Urinary bladder (tissue), 4 donors: ENCODE results near the gene RDH5. TPM values are rescaled to one million over a fixed set of nuclear protein-coding genes. Genes with fewer than 3 reads are reported as not detected.

ENCODE experiments used
- DNase-seq: peaks from one replicate; pipeline ENCODE4 v3.0.0-alpha.2; 2015; ENCODE audit errors: extremely low spot score
- H3K27ac ChIP-seq: one replicate; pipeline ENCODE4 v1.5.1; 2013; ENCODE audit warnings: low read depth, mild to moderate bottlenecking, moderate library complexity
- H3K36me3 ChIP-seq: one replicate; pipeline ENCODE4 v1.6.1; 2013; ENCODE audit warnings: mild to moderate bottlenecking, moderate library complexity; ENCODE audit not compliant: insufficient read depth
- H3K4me1 ChIP-seq: one replicate; pipeline ENCODE4 v1.6.1; 2013; ENCODE audit warnings: mild to moderate bottlenecking, moderate library complexity; ENCODE audit not compliant: insufficient read depth
- H3K4me3 ChIP-seq: one replicate; pipeline ENCODE4 v1.5.1; 2013; ENCODE audit warnings: low read depth, low read length
- WGBS: extraction: QIAGEN DNeasy Blood & Tissue Kit; methylation state at CpG from one replicate; pipeline ENCODE4 v1.1.7; 2013; 5-methylcytosine and 5-hydroxymethylcytosine counted together
- polyA plus RNA-seq: library from polyadenylated mRNA; stranded (reverse); fragments of 200-250 nt; gene quantifications from one replicate; pipeline ENCODE4 v1.2.3, GENCODE V29; 2013
- total RNA-seq: library from RNA; depleted of rRNA; stranded (reverse); fragments of >200 nt; gene quantifications from one replicate; pipeline ENCODE4 v1.2.3, GENCODE V29; 2014
- donor health status: healthy with polysubstance abuse.
- donor health status: healthy.

The RDH5 gene, protein sequence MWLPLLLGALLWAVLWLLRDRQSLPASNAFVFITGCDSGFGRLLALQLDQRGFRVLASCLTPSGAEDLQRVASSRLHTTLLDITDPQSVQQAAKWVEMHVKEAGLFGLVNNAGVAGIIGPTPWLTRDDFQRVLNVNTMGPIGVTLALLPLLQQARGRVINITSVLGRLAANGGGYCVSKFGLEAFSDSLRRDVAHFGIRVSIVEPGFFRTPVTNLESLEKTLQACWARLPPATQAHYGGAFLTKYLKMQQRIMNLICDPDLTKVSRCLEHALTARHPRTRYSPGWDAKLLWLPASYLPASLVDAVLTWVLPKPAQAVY
- total RNA-seq, result 8.1 TPM
- polyA plus RNA-seq, result 8.7 TPM

- no peak for DNase-seq
- H3K27ac ChIP-seq, result no peak within 1 kb of the TSS
- no peaks in the 10 kb centered on the region for H3K36me3 ChIP-seq
- H3K4me1 ChIP-seq, result no peaks in the 10 kb centered on the region
- 44% methylated on average over 6 of the region's 6 CpGs for WGBS
- no peak within 1 kb of the TSS for H3K4me3 ChIP-seq
Observed at GRCh38 chr12:55720071-55720564, at the start of gene RDH5. RDH5 (plus strand) TSS chr12:55720393; CDS start chr12:55721185, 792 bp downstream.

GRCh38 chr12:55671746-55672145, 48.4 kb upstream of the RDH5 start:
- Histone ChIP-seq H3K4me1 (no peaks in the 10 kb centered on the region), H3K27ac (no peak overlapping the region), H3K36me3 (no peaks in the 10 kb centered on the region), H3K4me3 (no peak overlapping the region)
- no peak for DNase-seq
- WGBS, result 61% methylated on average over 4 of the region's 4 CpGs

DNA sequence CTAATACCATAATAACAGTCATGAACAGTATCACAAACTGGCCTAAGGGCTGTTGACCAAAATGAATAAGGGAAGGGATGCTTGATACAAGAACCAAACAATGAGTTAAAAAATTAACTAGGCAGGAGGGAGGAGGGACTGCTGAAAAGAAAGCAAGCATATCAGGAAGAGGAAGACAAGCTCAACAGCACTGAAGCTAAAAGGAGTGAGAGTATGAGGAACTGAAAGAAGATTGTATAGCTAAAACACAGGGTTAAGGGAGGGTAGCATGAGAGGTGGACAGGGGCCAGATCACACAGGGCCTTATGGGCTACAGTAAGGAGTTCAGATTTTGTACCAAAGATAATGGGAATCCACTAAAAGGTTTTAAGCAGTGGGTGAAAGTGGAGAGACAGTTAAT, 46.6 kb upstream of the RDH5 start:
- DNase-seq, result no peak
- no peaks in the 10 kb centered on the region for H3K4me1 ChIP-seq
- H3K4me3 ChIP-seq, result no peak overlapping the region
- H3K27ac ChIP-seq, result no peak overlapping the region
- H3K36me3 ChIP-seq, result no peaks in the 10 kb centered on the region

DNA sequence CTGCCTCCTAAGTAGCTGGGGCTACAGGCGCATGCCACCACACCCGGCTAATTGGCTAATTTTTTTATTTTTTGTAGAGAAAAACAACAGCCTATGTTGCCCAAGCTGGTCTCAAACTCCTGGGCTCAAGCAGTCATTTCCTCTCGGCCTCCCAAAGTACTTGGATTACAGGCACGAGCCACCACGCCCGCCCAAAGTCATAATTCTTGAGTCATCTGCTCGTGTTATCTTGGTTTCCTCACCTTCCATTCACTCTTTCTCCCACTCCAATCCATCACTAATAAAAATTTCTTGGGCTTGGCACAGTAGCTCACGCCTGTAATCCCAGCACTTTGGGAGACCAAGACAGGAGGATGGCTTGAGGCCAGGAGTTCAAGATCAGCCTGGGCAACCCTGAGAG, 44.5 kb upstream of the RDH5 start:
- Histone ChIP-seq H3K4me3 (no peak overlapping the region), H3K4me1 (no peaks in the 10 kb centered on the region), H3K27ac (no peak overlapping the region), H3K36me3 (no peaks in the 10 kb centered on the region)
- no peak for DNase-seq
- 82% methylated on average over 8 of the region's 8 CpGs for WGBS

GRCh38 chr12:55676707-55677106, 43.5 kb upstream of the RDH5 start:
- H3K4me3 ChIP-seq, result no peak overlapping the region
- WGBS, result 71% methylated on average over 6 of the region's 6 CpGs
- DNase-seq, result no peak
- H3K36me3 ChIP-seq, result no peaks in the 10 kb centered on the region
- H3K4me1 ChIP-seq, result peaks cover 1% of the 10 kb centered on the region
- no peak overlapping the region for H3K27ac ChIP-seq

GRCh38 chr12:55679691-55680090, 40.5 kb upstream of the RDH5 start:
- peaks cover 1% of the 10 kb centered on the region for H3K4me1 ChIP-seq
- no peaks in the 10 kb centered on the region for H3K36me3 ChIP-seq
- H3K27ac ChIP-seq, result no peak overlapping the region
- no peak for DNase-seq
- WGBS, result 89% methylated on average over 5 of the region's 5 CpGs
- H3K4me3 ChIP-seq, result no peak overlapping the region

GRCh38 chr12:55681142-55682077, 38.8 kb upstream of the RDH5 start:
- 16% methylated on average over 17 of the region's 17 CpGs for WGBS
- Histone ChIP-seq H3K27ac (no peak overlapping the region), H3K4me3 (no peak overlapping the region)

DNA sequence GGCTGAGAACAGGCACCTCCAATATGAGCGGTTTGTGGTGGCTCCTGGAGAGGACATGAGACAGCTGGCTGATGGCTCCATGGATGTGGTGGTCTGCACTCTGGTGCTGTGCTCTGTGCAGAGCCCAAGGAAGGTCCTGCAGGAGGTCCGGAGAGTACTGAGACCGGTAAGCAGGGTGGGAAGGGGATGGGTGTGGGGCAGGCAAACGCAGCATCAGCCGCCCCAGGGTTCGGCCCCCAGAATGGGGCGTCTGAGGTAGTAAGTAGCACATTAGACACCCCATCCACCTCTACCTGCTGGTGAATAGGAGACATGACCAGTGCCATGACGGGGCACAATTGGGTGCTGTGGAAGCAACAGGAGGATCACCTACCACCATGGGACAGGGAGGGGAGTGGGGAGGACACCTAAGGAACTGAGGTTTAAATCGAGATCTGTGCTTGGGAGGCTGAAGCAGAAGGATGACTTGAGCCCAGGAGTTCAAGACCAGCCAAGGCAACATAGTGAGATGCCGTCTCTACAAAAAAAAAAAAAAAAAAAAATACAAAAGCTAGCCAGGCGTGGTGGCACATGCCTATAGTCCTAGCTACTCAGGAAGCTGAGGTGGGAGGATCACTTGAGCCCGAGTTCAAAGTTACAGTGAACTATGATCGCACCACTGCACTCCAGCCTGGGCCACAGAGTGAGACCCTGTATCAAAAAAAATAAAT, 38.0 kb upstream of the RDH5 start:
- no peak for DNase-seq

More at GRCh38 chr12:55681142-55682077, 38.8 kb upstream of the RDH5 start:
- no peaks in the 10 kb centered on the region for H3K36me3 ChIP-seq
- no peak for DNase-seq
- H3K4me1 ChIP-seq, result peaks cover 1% of the 10 kb centered on the region

GRCh38 chr12:55683676-55684075, 36.5 kb upstream of the RDH5 start:
- whole genome bisulfite sequencing, result 88% methylated on average over 7 of the region's 7 CpGs
- DNase-seq, result no peak
- no peak overlapping the region for H3K4me3 ChIP-seq

More for the DNA sequence above, 38.0 kb upstream of the RDH5 start:
- Histone ChIP-seq H3K4me3 (no peak overlapping the region), H3K4me1 (peaks cover 1% of the 10 kb centered on the region), H3K27ac (no peak overlapping the region), H3K36me3 (no peaks in the 10 kb centered on the region)
- WGBS, result 86% methylated on average over 13 of the region's 13 CpGs

GRCh38 chr12:55684761-55685370, 35.3 kb upstream of the RDH5 start:
- WGBS, result 94% methylated on average over 20 of the region's 20 CpGs
- no peak overlapping the region for H3K4me3 ChIP-seq

More at GRCh38 chr12:55683676-55684075, 36.5 kb upstream of the RDH5 start:
- H3K27ac ChIP-seq, result no peak overlapping the region
- no peaks in the 10 kb centered on the region for H3K36me3 ChIP-seq
- H3K4me1 ChIP-seq, result peaks cover 1% of the 10 kb centered on the region

DNA sequence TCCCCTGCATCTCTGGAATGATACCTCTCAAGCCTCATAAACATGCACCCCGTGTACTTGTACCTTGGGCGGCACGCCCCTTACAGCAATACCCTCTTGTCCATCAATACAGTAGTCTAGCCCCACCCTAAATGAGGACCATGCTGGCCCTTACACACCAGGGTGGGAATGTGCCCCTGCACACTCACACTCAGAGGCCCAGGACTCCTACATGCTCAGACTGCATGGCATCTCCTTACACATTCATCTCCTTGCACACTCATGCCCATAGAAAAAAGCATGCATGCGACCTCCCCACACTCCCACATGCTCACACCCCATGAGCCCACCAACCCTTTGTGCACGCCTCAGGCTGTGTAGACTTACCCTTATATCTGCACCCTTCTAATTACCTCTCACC, 34.5 kb upstream of the RDH5 start:
- Histone ChIP-seq H3K4me1 (peaks cover 1% of the 10 kb centered on the region), H3K27ac (no peak overlapping the region), H3K36me3 (no peaks in the 10 kb centered on the region), H3K4me3 (no peak overlapping the region)
- DNase-seq, result no peak
- WGBS, result 90% methylated on average over 5 of the region's 5 CpGs

More at GRCh38 chr12:55684761-55685370, 35.3 kb upstream of the RDH5 start:
- no peak for DNase-seq
- no peaks in the 10 kb centered on the region for H3K36me3 ChIP-seq
- no peak overlapping the region for H3K27ac ChIP-seq
- H3K4me1 ChIP-seq, result peaks cover 1% of the 10 kb centered on the region

- WGBS, result 90% methylated on average over 9 of the region's 9 CpGs
- Histone ChIP-seq H3K27ac (no peak overlapping the region), H3K36me3 (no peaks in the 10 kb centered on the region), H3K4me3 (no peak overlapping the region), H3K4me1 (no peaks in the 10 kb centered on the region)
- DNase-seq, result no peak
Observed at GRCh38 chr12:55686366-55687010, 33.7 kb upstream of the RDH5 start.

DNA sequence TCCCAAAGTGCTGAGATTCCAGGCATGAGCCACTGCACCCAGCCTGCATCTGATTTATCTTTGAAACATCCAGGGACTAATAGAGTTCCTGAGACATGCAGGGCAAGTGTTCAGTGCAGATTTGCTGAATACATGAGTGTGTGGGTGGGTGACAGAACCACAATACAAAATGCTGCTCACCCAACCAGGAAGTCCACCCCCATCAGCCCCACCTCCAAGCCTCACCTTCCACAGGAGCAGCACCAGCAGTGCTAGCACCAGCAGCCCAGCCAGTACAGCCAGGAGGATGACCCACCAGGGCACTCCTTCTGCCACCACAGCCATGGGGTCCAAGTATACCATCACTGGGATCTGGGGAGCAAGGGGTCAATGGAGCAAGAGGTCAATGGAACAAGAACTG, 32.4 kb upstream of the RDH5 start:
- no peaks in the 10 kb centered on the region for H3K36me3 ChIP-seq
- H3K4me1 ChIP-seq, result no peaks in the 10 kb centered on the region
- DNase-seq, result no peak
- no peak overlapping the region for H3K27ac ChIP-seq
- no peak overlapping the region for H3K4me3 ChIP-seq
